Panc1 (cell line): Measurements from ENCODE around the gene ARMC3. TPM values are rescaled to one million over a fixed set of nuclear protein-coding genes. Genes with fewer than 3 reads are reported as not detected.

Experiments used
- ATAC-seq: fragments of 200-7000 bp; cut with Tn5 transposase; 2 replicates; pipeline ENCODE4 v1.9.1; 2020; ENCODE audit warnings: mild to moderate bottlenecking, moderate library complexity
- BruUV-seq: library from RNA; stranded (reverse); fragments of 400-500 nt; replicated peaks from 2 replicates; lab custom pipeline; 2021; lab: Mats Ljungman, UMichigan
- CTCF ChIA-PET: fragments of 300-600 bp; sonication (Branson Sonifier 250); formaldehyde crosslinking; loops from one replicate; lab custom pipeline; 2022; ENCODE audit warnings: antibody characterized with exemption; lab: Charles Lee
- POLR2A ChIA-PET: fragments of 300-600 bp; sonication (Branson Sonifier 250); formaldehyde crosslinking; loops from one replicate; lab custom pipeline; 2022; ENCODE audit warnings: antibody characterized with exemption; lab: Charles Lee
- DNase-seq: peaks from one replicate; pipeline ENCODE4 v3.0.0-alpha.2; 2010; ENCODE audit warnings: low read depth, low spot score
- H3K27ac ChIP-seq: 2 replicates; pipeline ENCODE4 v1.5.1; 2011; ENCODE audit warnings: mild to moderate bottlenecking, low read length, inconsistent platforms
- H3K27me3 ChIP-seq: fragments of 200-500 bp; sonication (Bioruptor generic); 2 replicates; pipeline ENCODE4 v1.6.0; 2014; ENCODE audit warnings: low read length, inconsistent platforms; ENCODE audit not compliant: control insufficient read depth, insufficient read depth
- H3K36me3 ChIP-seq: fragments of 200-500 bp; sonication (Bioruptor generic); 2 replicates; pipeline ENCODE4 v1.5.1; 2014; ENCODE audit warnings: inconsistent platforms, mild to moderate bottlenecking, low read length, moderate library complexity; ENCODE audit not compliant: control insufficient read depth, insufficient read depth
- H3K4me1 ChIP-seq: 2 replicates; pipeline ENCODE4 v1.5.1; 2011; ENCODE audit warnings: inconsistent platforms, mild to moderate bottlenecking, low read length, moderate library complexity; ENCODE audit not compliant: control insufficient read depth, insufficient read depth
- H3K4me3 ChIP-seq, 2 experiments: 2 replicates each; pipeline ENCODE4 v1.5.1; 2011 to 2012; ENCODE audit warnings: low read depth in 2 of 2, low read length in 2 of 2, mild to moderate bottlenecking in 2 of 2, inconsistent platforms in 1 of 2, moderate library complexity in 1 of 2
- H3K9me3 ChIP-seq: fragments of 200-500 bp; sonication (Bioruptor generic); 2 replicates; pipeline ENCODE4 v1.5.1; 2014; ENCODE audit warnings: low read depth, mild to moderate bottlenecking, inconsistent platforms, low read length, moderate library complexity; ENCODE audit not compliant: control insufficient read depth, insufficient read depth
- POLR2AphosphoS5 ChIP-seq: IDR thresholded peaks from 2 replicates; pipeline ENCODE4 v1.6.1; 2012; ENCODE audit warnings: mild to moderate bottlenecking, low read depth, low read length, moderate library complexity
- SIN3A ChIP-seq: IDR thresholded peaks from 2 replicates; pipeline ENCODE4 v1.6.1; 2012; ENCODE audit warnings: low read depth, mild to moderate bottlenecking, low read length, moderate library complexity, borderline replicate concordance; ENCODE audit not compliant: insufficient read depth
- TCF7L2 ChIP-seq: IDR thresholded peaks from 2 replicates; pipeline ENCODE4 v1.6.1; 2011; ENCODE audit warnings: mild to moderate bottlenecking, low read depth, low read length, inconsistent platforms
- in situ Hi-C: cut with HindIII; loops from 2 replicates; pipeline ENCODE4 v1.10.0; 2016; ENCODE audit warnings: low sequenced_read_pairs, low pct_unique_long_range_greater_than_20kb
- intact Hi-C: fragments of 100-400 bp; cut with micrococcal nuclease; formaldehyde crosslinking; loops from one replicate; pipeline ENCODE4 v1.10.0; 2022; ENCODE audit not compliant: unreplicated experiment
- total RNA-seq: library from RNA; stranded (reverse); gene quantifications from one replicate; pipeline ENCODE4 v1.2.1, GENCODE V29; 2021; ENCODE audit not compliant: unreplicated experiment
- TF ChIP-seq, protein P1 (sequence below): fragments of 450-650 bp; IDR thresholded peaks from 2 replicates; pipeline ENCODE4 v1.5.1; 2017; ENCODE audit warnings: mild to moderate bottlenecking
- TF ChIP-seq, protein P2 (sequence below), 2 experiments: IDR thresholded peaks; 2 replicates each; pipeline ENCODE4 v1.6.1; 2011 to 2012; ENCODE audit warnings: low read depth in 2 of 2, control low read depth in 1 of 2, low read length in 1 of 2, mild to moderate bottlenecking in 1 of 2, moderate library complexity in 1 of 2; ENCODE audit not compliant: insufficient read depth in 1 of 2

Gene ARMC3
- total RNA-seq, 1 experiment from 2014 or later: 1.0 TPM

DNA sequence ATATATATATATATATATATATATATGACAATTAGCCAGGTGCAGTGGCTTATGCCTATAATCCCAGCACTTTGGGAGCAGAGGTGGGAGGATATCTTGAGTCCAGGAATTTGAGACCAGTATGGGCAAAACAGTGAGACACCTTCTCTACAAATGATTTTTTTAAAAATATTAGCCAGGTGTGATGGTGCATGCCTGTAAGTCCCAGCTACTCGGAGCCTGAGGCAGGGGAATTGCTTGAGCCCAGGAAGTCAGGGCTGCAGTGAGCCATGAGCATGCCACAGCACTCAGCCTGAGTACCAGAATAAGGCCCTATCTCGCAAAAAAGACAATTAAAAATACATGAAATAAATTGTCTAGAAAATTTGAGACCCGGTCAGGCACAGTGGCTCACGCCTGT lies 120.3 kb downstream of the ARMC3 start:
- intact Hi-C loops: no loop called here
- TF ChIP-seq, protein P1, sequence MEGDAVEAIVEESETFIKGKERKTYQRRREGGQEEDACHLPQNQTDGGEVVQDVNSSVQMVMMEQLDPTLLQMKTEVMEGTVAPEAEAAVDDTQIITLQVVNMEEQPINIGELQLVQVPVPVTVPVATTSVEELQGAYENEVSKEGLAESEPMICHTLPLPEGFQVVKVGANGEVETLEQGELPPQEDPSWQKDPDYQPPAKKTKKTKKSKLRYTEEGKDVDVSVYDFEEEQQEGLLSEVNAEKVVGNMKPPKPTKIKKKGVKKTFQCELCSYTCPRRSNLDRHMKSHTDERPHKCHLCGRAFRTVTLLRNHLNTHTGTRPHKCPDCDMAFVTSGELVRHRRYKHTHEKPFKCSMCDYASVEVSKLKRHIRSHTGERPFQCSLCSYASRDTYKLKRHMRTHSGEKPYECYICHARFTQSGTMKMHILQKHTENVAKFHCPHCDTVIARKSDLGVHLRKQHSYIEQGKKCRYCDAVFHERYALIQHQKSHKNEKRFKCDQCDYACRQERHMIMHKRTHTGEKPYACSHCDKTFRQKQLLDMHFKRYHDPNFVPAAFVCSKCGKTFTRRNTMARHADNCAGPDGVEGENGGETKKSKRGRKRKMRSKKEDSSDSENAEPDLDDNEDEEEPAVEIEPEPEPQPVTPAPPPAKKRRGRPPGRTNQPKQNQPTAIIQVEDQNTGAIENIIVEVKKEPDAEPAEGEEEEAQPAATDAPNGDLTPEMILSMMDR: no peak
- TF ChIP-seq SIN3A (no peak), TCF7L2 (no peak), POLR2AphosphoS5 (no peak)
- TF ChIP-seq, protein P2, sequence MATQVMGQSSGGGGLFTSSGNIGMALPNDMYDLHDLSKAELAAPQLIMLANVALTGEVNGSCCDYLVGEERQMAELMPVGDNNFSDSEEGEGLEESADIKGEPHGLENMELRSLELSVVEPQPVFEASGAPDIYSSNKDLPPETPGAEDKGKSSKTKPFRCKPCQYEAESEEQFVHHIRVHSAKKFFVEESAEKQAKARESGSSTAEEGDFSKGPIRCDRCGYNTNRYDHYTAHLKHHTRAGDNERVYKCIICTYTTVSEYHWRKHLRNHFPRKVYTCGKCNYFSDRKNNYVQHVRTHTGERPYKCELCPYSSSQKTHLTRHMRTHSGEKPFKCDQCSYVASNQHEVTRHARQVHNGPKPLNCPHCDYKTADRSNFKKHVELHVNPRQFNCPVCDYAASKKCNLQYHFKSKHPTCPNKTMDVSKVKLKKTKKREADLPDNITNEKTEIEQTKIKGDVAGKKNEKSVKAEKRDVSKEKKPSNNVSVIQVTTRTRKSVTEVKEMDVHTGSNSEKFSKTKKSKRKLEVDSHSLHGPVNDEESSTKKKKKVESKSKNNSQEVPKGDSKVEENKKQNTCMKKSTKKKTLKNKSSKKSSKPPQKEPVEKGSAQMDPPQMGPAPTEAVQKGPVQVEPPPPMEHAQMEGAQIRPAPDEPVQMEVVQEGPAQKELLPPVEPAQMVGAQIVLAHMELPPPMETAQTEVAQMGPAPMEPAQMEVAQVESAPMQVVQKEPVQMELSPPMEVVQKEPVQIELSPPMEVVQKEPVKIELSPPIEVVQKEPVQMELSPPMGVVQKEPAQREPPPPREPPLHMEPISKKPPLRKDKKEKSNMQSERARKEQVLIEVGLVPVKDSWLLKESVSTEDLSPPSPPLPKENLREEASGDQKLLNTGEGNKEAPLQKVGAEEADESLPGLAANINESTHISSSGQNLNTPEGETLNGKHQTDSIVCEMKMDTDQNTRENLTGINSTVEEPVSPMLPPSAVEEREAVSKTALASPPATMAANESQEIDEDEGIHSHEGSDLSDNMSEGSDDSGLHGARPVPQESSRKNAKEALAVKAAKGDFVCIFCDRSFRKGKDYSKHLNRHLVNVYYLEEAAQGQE (IDR thresholded peaks at IDR 0.05; ENCODE audit: insufficient read depth in 1 of 2, low read depth in 2 of 2, low read length in 1 of 2): no peak
- DNase-seq (no peak), ATAC-seq (no peak)
- POLR2A ChIA-PET: no interaction called here
- Histone ChIP-seq H3K4me3 (no peak overlapping the region), H3K36me3 (no peaks in the 10 kb centered on the region), H3K4me1 (no peaks in the 10 kb centered on the region), H3K27ac (no peak overlapping the region), H3K9me3 (no peaks in the 10 kb centered on the region), H3K27me3 (no peaks in the 10 kb centered on the region)
- CTCF ChIA-PET: no interaction called here
- BruUV-seq: no TSS peak
- in situ Hi-C loops: no loop called here

DNA sequence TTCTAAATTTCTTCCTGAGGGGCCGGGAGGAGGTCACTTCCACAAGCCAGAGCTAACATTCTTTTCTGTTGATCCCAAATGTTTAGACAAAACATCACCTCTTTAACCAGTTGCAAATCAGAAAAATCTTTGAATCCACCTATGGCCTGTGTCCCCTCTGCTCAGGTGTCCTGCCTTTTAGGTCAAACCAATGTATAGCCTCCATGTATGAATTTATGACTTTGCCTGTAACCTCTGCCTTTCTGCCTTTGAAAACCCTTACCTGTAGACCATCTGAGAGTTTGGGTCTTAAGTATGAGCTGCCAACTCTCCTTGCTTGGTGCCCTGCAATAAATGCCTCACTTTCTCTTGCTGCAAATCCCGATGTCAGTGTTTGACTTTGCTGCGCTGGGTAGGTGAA lies 123.4 kb downstream of the ARMC3 start:
- intact Hi-C loops (no loop called here), in situ Hi-C loops (no loop called here)
- H3K4me1 ChIP-seq: no peaks in the 10 kb centered on the region
- ChIA-PET CTCF (no interaction called here), POLR2A (no interaction called here)
- no peak overlapping the region for H3K27ac ChIP-seq
- no peak for ATAC-seq
- no peaks in the 10 kb centered on the region for H3K36me3 ChIP-seq
- H3K4me3 ChIP-seq: no peak overlapping the region
- no TSS peak for BruUV-seq
- no peaks in the 10 kb centered on the region for H3K27me3 ChIP-seq
- no peak for DNase-seq
- no peaks in the 10 kb centered on the region for H3K9me3 ChIP-seq
- TF ChIP-seq, protein P2 (IDR thresholded peaks at IDR 0.05; ENCODE audit: insufficient read depth in 1 of 2, low read depth in 2 of 2, low read length in 1 of 2): no peak
- TF ChIP-seq SIN3A (no peak), TCF7L2 (no peak), POLR2AphosphoS5 (no peak)
- TF ChIP-seq, protein P1: no peak
